HepG2 (cell line): ENCODE results near the gene CD207.

Experiments
- ADNP ChIP-seq: sonication (generic); formaldehyde crosslinking; IDR thresholded peaks from 2 replicates; pipeline ENCODE4 v1.4.0; 2020; ENCODE audit warnings: missing genetic modification reagents
- CBX5 ChIP-seq: sonication (generic); formaldehyde crosslinking; IDR thresholded peaks from 2 replicates; pipeline ENCODE4 v1.4.0; 2020; ENCODE audit warnings: missing genetic modification reagents, borderline replicate concordance
- CEBPB ChIP-seq: IDR thresholded peaks from 2 replicates; pipeline ENCODE4 v1.6.1; 2011; ENCODE audit warnings: low read depth, low read length, improper control_type of control experiment, borderline replicate concordance
- PCBP1 ChIP-seq: fragments of 200-400 bp; formaldehyde crosslinking; IDR thresholded peaks from 2 replicates; pipeline ENCODE4 v1.6.1; 2017; ENCODE audit warnings: mild to moderate bottlenecking, low read depth, low read length, borderline replicate concordance
- RFX5 ChIP-seq: IDR thresholded peaks from 2 replicates; pipeline ENCODE4 v1.6.1; 2011; ENCODE audit warnings: low read depth, low read length, improper control_type of control experiment
- ZNF224 ChIP-seq: sonication (generic); formaldehyde crosslinking; IDR thresholded peaks from 2 replicates; pipeline ENCODE4 v1.5.0; 2020; ENCODE audit warnings: mild to moderate bottlenecking, missing genetic modification reagents
- ZNF468 ChIP-seq: sonication (generic); formaldehyde crosslinking; IDR thresholded peaks from 2 replicates; pipeline ENCODE4 v1.8.0; 2022; ENCODE audit warnings: mild to moderate bottlenecking, moderate library complexity, missing genetic modification reagents
- TF ChIP-seq, protein P1 (sequence below): sonication (generic); formaldehyde crosslinking; IDR thresholded peaks from 2 replicates; pipeline ENCODE4 v1.4.0; 2020; ENCODE audit warnings: missing genetic modification reagents
- TF ChIP-seq, protein P2 (sequence below): sonication (generic); formaldehyde crosslinking; IDR thresholded peaks from 2 replicates; pipeline ENCODE4 v1.5.0; 2020; ENCODE audit warnings: mild to moderate bottlenecking, missing genetic modification reagents, moderate library complexity

DNA sequence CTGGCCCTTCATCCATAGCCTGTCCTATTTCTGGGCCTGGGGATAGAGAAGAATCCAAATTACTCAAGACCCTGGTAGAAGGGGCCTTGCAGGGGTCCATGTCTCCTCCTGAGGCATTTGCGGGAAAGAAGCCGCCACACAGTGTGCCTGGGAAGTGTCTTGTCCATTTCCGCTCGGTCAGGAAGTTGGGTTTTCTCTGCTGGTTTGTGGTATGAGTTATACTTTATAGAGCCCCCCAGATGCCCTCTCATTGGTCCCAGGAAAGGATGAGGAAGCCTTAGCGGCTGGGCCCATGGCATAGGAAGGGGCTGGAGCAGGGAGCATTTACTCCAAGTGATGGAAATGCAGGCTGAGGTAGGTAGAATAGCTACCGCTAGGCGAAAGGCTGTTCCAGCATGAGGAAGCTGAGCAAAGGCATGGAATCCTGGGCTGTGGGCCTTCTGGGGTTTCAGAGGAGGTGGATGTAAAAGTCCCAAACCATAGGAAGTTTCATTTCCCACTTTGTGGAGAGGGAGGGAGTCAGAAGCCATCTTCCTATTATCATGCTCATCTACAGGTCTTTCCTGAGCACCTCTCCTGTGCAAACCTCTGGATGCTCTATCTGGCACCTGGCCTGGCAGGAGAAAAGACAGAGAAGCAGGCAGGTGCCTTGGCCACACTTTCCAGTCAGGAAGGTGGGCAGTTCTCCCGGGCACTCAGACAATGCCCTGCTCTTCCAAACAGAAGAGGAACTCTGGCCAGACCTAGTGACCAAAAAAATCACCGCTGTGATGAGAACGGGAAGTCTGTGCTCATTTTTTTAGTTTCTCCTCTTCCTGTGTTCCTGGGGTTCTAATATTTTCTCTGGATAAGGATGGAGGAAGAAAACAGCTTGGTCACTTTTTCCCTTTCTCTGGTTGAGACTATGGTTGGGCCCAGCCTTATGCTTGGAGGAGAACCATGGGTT is 2.6 kb upstream of the CD207 start:
- TF ChIP-seq CBX5 (CRISPR knock-in tag) (no peak), RFX5 (no peak), ADNP (CRISPR knock-in tag) (no peak), ZNF224 (no peak), CEBPB (no peak), PCBP1 (no peak), ZNF468 (CRISPR knock-in tag) (no peak)
- TF ChIP-seq, protein P1, sequence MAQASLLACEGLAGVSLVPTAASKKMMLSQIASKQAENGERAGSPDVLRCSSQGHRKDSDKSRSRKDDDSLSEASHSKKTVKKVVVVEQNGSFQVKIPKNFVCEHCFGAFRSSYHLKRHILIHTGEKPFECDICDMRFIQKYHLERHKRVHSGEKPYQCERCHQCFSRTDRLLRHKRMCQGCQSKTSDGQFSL = no peak
- TF ChIP-seq, protein P2, sequence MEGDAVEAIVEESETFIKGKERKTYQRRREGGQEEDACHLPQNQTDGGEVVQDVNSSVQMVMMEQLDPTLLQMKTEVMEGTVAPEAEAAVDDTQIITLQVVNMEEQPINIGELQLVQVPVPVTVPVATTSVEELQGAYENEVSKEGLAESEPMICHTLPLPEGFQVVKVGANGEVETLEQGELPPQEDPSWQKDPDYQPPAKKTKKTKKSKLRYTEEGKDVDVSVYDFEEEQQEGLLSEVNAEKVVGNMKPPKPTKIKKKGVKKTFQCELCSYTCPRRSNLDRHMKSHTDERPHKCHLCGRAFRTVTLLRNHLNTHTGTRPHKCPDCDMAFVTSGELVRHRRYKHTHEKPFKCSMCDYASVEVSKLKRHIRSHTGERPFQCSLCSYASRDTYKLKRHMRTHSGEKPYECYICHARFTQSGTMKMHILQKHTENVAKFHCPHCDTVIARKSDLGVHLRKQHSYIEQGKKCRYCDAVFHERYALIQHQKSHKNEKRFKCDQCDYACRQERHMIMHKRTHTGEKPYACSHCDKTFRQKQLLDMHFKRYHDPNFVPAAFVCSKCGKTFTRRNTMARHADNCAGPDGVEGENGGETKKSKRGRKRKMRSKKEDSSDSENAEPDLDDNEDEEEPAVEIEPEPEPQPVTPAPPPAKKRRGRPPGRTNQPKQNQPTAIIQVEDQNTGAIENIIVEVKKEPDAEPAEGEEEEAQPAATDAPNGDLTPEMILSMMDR (CRISPR knock-in tag) = no peak
